NK-92 treated with Interleukin-12 subunit alpha and Interleukin-12 subunit beta, amount 100 ng/mL, for 24 hours (cell line): Measurements from ENCODE around the gene HDAC10.

Experiments
- DNase-seq: peaks from one replicate; lab custom pipeline; 2025; lab: John Stamatoyannopoulos, UW

Gene HDAC10

DNA sequence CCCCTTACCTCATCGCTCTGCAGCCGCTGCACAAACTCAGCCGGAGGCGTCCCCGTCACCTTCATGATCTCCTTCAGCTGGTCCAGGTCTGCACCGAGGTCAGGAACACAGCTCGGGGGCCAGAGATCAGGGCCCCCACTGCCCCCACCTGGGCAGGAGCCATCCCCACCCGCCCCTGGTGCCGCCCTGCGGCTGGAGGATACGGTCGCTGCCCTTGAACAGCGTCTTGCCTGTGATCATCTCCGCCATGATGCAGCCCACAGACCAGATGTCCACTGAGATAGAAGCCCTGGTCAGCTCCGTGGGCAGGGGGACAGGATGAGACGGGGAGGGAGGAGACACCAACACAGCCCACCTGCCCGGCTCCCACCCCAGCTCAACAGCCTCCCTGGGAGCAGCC lies 4.5 kb upstream of the HDAC10 start:
- DNase-seq: no peak

DNA sequence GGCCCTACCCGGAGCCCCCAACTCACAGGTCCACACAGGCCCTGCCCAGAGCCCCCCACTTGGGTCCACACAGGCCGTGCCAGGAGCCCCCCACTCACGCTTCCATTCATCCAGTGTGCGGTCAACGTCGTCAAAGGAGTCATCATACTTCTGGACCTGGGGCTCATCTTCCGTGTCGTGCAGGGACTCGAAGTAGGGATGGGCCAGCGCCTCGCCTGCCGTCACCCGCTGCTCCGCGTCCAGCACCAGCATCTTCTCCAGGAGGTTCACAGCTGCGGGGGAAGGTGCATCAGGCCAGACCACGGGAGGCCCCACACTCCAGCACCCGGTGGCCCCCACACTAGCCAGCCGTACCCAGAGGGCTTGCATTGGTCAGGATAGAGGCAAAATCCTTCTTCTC lies 4.0 kb upstream of the HDAC10 start:
- no peak for DNase-seq

DNA sequence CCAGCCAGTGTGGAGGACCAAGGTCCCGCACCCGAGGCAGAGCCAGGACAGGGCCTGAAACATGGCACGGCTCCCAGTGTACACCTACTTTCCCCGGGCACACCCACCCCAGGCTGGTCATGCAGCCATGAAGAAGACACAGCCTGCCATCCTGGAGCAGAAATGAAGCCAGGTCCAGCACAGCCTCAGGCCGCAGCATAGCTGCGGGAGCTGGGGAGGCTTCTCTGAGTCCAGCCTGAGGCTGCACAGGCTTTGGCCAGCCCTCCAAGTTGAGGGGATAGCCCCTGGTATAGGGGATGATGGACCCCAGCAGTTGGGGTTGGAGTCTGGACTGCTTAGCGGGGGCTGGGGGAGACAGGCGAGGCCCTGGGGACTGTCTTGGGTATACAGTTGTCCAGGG lies 2.9 kb upstream of the HDAC10 start:
- no peak for DNase-seq

DNA sequence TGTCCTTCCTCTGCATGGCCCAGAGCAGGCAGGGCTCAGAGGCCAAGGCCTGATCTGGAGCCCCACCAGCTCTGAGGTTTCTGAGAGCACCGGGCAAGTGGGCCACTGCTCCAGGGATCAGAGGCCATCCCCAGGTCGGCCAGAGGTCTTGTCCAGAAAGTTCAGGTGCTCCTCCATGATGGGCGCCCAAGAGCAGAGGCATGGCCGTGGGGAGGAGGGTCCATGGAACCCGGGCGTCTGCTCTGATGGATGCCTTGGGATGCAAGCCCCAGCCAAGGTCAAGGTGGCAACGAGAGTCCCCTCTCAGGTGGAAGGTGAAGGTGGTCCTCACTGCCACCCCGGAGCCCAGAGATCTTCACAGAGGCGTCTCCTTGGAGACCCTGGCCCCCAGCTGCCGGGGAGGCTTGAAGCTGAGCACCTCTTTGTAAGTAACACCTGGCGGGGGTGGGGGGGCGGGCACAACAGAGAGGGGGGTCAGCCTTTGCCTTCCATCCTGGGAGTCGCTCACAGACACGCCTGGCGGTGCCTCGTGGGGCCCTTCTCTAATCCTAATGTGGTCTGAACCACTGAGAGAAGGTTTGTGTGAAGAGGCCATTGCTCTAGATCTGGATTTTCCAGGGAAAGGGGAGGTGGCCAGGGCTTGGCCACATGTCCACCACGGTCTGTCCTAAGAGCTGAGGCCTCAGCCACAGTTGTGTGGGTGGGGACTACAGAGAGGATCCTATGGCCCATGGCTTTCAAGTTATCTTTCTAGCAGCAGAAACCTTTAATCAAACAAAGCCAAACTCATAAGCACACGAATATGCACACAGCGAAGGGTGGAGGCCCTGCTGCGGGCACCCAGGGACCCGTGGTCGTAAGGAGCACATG lies 2.2 kb upstream of the HDAC10 start:
- DNase-seq: no peak

DNA sequence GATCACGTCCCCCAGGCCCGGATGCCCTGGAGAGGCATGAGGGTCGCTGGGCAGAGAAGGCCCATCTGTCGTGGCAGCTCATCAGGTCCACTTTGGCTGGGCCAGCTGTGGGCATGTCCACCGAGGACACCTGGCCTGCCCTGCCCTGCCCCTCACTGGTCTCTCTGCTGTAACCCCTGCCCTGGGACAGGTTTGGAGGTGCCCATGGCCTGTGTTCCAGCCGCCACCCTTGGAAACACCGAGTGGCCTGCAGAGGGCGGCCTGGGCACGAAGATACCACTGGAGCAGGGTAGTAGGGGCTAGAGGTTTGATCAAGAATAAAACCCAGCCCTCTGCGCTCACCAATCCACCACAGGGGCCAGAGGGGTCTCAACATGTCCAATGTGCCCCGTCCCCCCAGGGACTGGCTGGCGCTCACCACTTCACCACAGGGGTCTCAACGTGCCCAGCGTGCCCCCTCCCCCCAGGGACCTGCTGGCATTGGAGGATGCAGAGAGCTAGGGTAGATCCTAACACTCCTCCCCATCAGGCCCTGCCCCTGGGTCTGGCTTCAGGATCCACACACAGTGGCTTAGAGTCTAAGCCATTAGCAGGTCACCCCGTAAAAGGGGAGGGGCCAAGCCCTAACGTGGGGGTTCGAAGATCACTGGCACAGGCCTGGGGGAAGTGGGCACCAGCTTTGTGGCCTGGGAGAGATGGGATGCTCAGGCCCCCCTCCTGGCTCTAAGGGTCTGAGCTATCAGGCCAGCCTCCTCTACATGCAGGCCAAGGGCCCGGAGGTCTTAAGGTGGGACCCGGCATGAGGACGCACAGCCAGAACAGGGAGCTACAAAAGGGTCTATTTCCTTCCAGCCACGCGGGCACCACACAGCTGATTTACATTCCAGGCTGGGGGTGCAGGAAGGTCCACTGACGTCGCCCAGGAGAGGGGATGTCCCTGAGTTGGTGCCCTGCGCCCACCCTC lies 1.3 kb upstream of the HDAC10 start:
- no peak for DNase-seq

DNA sequence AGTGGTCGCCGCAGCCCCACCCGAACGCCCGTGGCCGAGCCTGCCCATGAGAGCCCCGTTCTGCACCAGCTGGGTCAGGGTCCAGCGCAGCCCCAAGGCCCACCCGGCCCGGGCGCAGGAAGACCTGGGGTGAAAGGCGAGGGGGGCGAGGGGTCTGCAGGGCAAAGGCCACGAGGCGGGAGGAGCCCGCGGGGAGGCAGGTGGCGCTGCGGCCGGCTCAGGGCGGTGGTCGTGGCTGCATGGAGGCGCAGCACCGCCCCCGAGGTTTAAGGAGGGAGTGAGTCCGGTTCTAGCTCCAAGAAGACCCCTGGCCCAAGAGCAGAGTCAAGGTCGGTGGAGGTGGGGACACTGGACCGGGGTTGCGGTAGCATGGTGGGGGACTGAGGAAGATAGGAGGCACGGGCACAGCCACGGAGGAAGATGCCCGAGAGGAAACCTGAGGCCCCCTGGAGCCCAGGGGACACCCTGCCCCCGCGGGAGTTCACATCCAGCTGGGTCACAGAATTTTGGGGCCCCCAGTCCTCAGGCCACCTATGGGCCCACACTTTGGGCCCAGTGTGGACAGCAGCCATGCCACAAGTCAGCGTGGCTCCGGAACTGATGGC lies 514 bp upstream of the HDAC10 start:
- no peak for DNase-seq

DNA sequence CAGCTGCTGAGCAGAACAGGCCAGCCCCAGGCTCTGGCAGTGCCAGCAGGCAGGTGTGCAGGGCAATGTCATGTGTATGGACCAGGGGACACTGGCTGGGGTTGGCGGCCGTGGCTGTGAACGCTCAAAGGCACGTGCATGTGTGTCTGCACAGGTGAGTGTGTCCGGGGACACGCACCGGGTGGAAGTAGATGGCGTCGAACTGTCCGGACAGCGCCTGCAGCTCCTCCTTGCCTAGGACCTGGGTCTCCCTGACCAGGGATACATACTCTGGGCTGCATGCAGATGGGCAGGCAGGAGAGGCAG lies 863 bp downstream of the HDAC10 start:
- DNase-seq: no peak

DNA sequence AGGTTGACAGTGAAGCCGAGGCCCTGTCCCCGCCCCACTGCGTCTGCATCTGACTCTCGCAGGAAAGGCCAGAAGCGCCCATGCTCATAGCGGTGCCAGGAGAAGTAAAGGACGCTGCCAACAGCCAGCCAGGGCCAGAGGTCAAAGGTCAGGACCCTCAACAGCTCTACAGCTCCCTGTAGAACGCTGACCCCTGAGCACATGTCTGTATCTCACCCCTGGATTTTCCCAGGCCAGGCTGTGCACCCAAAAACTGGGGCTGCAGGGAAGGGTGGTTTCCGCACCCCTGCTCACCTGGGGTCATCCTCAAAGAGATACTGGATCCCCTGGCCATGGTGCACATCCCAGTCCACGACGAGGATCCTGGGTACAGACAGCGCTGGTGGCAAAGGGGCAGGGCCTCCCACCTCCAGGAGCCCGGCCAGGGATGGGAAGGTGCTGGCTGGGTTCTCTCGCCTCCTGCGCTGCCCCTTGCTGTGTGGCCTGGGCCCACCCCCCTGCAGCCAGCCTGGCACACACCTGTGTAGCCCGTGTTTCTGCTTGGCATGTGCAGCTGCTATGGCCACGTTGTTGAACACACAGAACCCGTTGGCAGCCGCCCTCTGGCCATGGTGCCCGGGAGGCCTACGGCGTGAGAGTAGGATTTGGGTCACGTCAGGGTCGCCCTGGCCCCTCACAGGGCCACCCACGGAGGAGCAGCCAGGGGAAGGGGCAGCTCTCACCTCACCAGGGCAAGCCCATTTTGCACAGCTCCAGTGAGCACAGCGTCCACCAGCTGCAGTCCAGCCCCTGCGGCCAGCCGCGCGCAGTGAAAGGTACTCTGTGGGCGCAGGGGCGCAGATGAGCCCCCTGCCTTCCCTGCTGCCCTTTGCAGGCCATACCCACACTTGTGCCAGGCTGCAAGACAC lies 1.5 kb downstream of the HDAC10 start:
- DNase-seq: no peak

DNA sequence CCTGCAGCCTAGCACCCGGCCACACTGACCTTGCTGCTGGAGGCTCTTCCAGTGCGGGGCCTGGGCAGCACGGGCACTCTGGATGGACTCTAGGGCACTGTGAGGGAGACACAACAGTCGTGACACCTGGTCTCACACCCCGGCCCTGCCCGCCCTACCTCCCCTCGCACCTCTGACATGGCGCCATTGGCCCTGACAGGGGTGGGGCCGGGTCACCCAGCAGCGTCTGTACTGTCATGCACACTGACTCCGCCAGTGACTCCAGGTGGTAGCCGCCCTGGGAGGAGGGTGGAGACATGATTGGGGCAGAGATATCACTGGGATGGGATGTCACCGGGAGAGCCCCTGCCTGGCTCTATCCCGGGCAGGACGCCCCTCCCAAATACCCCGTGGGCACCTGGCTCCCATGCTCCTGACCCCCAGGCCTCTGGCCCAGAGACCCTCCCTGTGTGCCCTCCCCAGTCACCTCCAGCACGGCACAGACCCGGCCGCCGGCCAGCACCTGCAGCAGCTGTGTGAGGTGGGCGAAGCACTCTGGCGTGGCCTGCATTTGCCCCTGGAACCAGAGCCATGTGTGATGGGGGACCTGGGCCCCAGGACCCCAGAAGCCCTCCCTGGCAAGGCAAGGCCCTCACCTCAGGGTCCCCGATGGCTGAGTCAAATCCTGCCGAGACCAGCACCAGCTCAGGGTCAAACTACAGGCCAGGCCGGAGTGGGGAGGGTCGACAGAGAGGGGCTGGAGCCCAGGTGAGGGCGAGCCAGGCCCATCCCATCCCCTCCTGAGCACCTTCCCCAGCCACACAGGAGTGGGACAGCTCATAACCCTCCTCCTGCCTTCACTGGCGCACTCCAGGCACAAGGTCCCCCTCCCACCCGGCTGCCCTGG lies 2.6 kb downstream of the HDAC10 start:
- DNase-seq: no peak

DNA sequence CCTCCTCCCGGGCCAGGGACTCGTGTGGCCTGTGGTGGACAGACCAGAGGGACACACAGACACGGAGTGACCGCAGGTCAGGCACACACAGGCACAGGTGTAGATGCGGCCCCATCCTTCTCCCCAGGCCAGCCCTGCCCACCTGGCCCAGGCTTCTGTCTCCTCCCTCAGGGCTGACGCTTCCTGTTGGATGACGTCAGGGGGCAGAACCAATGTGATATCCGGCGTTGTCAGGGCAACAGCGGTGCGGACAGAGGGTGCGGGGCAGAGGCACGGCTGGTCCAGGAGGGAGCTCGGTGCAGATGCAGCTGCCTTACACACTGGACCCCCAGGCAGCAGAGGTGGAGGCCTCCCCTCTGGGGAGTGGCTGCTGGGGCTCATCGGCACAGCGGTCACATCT lies 3.3 kb downstream of the HDAC10 start:
- DNase-seq: no peak

DNA sequence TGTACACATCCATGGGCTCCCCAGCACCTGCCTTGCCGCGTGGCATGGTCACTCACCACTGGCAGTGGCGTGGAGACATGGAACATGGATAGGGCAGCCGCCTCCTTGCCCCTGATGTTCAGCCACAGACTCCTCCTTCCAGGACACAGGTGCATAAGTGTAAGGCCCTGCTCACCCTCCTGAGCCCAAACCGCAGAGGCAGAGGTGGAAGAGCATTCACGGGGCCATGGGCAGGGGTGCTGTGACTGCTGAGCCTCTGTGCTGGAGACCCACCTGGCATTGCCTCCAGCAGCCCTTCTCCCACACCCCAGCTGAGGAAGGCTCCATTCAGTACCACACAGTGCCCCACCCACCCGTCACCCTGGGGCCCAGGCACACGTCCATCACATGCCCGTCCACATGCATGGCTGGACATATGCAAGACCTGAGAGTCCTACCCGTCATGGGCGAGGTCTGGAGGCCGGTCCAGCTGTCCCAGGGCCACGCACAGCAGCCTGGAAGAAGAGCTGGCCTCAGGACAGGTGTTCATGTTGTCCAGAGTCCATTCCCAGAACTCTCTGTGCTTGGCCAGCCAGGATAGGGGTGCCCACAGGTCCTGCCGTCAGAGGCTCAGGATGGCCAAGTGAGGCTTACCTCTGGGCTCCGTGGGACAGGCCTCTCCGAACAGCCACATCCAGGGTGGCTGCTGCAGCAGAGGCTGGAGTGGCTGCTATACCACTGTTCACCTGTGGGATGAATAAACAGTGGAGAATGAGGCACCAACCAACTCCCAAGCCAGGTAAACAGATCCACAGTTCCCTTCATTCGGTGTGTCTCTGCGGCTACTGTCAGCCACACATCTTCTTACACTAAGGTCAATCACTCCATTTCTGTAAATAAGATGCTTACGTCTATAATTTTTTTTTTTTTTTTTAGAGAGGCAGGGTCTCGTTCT lies 4.6 kb downstream of the HDAC10 start:
- no peak for DNase-seq

DNA sequence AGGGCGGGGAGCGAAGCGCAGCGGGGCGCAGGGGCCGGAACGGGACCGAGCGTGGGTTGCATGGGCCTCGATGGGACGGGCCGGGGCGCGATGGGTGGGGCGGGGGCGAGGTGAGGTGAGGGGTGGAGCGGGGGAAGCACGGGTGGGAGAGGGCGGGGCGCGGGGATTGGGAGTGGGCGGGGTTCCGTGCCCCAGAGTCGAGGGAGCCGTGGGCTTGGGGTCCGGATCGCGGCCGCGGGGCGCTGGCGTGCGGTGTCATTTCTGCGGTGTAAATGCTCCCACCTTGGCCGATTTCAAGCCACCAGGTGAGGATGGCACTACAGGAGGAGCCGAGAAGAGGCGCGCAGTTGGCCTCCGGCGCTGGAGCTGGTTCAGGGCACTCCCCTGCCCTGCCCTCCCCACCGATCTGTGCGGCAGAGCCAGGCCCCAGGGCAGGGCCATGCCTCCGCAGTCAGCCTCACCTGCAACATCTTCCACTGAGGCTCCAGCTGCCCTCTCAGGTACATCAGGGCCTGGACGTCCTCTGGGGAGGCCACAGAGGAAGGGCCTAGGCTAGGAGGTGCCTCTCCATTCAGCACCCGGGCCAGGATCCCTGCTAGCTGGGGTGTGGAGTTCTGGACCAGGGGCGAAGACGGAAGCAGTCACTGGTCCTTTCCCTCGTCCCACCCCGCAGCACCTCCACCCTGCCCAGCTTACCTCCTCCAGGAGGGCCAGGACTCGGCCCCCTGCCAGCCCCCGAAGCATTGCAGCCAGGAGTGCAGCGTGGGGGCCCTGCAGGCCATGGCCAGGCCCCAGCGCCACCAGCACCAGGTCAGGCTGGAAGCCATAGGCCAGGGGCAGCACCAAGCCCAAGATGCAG lies 5.6 kb downstream of the HDAC10 start:
- no peak for DNase-seq

DNA sequence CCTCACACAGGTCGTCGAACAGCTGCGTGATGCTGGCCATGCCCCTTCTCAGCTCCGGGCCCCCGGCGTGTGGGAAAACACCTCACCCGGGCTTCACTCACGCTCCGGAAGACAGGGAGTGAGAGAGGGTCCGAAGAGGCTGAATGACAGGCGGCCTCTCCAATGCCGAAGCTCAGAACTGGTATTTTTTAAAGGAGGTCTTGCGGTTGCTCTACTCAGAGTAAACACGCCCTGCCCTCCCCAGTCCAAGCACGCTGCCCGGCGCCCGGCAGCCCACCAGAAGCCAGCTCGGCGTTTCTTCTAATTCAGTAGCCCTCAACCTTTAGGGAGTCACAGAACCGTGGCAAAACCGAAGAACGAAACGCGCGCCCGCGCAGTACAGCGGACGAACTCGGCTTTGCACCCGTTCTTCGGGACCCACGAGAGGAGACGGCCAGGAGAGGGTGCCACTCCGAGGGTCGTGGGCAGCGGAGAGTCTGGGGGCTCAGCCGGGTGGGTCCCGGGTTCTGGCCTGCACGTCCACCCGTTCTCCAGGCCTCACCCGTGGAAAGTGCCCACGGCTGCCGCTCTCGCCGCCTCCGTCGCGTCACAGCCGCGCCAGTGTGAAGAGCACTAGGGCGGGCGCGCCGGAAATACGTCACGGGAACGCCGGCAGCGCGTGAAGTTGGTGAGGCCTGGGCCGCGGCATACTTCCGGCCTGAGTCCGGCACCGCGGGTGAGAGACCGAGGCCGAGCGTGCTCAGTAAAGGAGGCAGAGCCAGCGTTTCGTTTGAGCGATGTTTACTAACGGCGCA lies 6.4 kb downstream of the HDAC10 start, which contains the start of gene TUBGCP6:
Gene TUBGCP6, minus strand, starts transcription at position 604 of the 794 bp plus-strand sequence. Its CDS starts 564 bp downstream, at position 40.
- DNase-seq: peak; percentile 79

DNA sequence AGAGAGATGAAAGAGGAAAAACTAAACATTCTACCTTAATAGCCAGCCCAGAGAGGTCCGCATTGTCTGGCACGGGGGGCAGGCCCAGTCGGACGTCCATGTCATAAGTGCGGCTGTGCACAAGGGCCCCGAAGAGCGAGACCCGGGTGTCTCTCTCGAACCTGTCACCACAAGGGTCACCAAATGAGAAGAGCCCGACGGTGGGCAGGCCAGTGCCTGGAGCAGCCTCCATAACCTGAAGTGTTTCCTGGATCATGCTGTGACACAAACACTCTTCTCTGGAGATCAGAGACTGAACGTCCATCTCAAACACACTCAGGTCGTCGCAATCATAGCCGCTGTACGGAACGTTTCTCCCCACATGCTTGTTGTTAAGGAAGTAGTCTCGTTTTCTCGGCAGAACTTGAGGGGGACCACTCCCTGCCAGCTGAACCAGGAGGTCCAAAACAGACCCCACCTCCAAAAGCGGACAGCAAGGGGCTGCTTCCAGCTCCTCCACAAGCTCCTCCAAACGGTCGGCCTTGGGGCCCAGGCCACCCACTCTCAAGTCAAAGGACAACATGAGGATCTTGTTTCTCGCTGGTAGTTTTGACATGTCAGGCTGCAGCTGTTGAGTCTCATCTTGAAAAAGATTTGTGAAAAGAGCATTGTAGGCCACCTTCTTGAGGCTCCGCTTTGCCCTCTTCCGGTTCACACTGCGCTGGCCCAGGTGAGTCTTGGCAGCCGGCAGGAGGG lies 7.2 kb downstream of the HDAC10 start:
- no peak for DNase-seq

DNA sequence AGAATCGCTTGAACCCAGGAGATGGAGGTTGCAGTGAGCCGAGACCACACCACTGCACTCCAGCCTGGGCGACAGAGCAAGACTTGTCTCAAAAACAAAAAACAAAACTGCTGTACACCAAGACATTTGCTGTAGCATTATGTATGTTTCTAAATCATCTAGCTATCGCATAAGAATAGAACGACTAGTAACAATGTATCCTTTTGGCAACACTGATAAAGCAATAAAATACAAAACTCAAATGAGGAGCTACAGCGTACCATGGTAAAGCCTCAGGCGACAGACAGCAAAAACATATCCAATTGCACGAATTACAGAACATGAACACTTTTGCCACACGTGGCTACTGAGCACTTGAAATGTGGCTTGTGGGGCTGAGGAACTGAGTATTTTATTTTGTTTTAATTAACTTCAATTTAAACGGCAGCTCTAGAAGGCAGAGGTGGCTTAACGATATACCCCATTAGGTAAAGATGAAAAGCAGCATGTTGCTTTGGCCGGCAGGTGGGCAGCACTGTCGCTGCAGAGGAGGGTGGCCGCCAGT lies 8.6 kb downstream of the HDAC10 start:
- no peak for DNase-seq

DNA sequence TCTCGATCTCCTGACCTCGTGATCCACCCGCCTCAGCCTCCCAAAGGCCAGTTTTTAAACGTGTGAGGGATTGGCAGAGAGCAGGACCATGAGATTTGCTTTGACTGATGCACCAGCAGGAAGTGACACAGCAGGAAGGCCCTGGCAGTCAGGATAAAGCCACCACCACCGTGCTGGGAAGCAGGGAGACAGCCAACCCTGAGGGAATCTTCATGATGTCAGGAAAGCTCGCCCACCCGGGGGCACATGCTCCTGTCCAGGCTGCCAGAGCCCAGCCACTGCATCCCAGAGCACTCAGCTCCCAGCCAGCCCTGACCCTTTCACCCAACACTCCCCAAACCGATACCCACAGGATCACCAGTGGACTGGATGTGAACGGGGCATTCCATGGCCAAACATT lies 12.3 kb downstream of the HDAC10 start:
- no peak for DNase-seq
